Measurements from ENCODE around the gene ANKS3. TPM values are rescaled to one million over a fixed set of nuclear protein-coding genes. Genes with fewer than 3 reads are reported as not detected.

ANKS3 gene
- total RNA-seq, 1 donor from 2014 or later: 8.1 TPM

- ATAC-seq: no peak
Observed at GRCh38 chr16:4695473-4696171, 38.4 kb downstream of the ANKS3 start.

GRCh38 chr16:4694642-4695451, 39.2 kb downstream of the ANKS3 start:
- no peak for ATAC-seq

DNA sequence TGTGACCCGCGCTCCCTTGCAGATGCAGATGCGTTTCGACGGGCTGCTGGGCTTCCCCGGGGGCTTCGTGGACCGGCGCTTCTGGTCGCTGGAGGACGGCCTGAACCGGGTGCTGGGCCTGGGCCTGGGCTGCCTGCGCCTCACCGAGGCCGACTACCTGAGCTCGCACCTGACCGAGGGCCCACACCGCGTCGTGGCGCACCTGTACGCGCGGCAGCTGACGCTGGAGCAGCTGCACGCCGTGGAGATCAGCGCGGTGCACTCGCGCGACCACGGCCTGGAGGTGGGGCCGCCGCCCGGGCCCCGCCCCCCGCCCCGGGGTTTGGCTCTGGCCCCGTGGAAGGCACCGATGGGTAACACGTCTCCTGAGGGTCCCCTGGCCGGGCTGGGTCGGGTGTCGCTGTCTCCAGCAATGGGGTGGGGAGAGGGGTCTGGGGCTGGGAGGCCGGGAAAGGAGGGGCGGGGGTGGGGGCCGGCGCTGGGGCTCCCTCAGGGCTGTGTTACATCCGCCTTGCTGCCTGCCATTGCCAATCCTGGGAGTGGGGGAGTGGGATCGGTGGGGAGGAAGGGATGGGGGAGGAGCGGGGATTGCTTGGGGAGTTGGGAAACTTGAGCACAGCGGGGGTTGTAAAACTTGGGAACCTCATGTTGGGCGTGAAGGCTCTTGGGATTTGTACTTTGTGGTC, 40.0 kb downstream of the ANKS3 start:
- ATAC-seq: peak; percentile 61

GRCh38 chr16:4693296-4693955, 40.6 kb downstream of the ANKS3 start, which contains the start of gene NUDT16L1:
TSS of gene NUDT16L1 (plus strand) at chr16:4693562. CDS start at chr16:4693727, 165 bp downstream.
- peak; percentile 94 for ATAC-seq

- ATAC-seq: peak; percentile 4
Observed at GRCh38 chr16:4692460-4693295, 41.4 kb downstream of the ANKS3 start.

- no peak for ATAC-seq
Observed at GRCh38 chr16:4691666-4692412, 42.2 kb downstream of the ANKS3 start.

- ATAC-seq: no peak
Observed at GRCh38 chr16:4690946-4691665, 43.0 kb downstream of the ANKS3 start.

DNA sequence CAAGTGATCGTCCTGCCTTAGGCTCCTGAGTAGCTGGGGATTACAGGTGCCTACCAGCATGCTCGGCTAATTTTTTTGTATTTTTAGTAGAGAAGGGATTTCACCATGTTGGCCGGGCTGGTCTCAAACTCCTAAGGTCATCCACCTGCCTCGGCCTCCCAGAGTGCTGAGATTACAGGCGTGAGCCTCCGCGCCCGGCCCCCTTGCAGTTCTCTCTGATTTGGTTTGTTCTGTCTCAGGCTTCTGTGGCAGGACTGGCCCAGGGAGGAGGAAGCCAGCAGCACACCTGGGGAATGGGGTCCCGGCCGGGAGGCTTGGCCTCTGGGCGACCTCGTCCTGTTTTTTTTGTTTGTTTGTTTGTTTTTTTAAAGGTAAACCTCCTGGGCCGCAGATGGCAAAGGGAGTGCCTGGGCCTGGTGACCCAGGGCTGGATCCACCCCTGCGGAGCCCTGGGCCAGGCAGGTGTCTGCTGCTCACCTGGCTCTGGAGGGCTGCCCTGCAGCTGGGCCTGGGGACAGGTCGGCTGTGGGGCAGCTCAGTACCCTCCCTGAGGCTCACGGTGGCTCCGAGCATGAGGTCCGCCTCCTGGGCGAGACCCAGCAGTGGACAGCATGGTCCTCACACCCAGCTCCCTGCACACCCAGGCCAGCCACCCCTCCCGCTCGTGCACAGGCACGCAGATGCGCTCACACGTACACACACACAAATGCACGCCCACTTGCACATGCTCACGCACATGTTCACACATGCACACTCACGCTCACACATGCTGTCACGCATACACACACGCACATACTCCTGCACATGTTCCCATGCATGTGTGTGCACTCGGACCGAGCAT, 44.0 kb downstream of the ANKS3 start:
- no peak for ATAC-seq

- no peak for ATAC-seq
Observed at GRCh38 chr16:4689091-4689671, 44.9 kb downstream of the ANKS3 start.

DNA sequence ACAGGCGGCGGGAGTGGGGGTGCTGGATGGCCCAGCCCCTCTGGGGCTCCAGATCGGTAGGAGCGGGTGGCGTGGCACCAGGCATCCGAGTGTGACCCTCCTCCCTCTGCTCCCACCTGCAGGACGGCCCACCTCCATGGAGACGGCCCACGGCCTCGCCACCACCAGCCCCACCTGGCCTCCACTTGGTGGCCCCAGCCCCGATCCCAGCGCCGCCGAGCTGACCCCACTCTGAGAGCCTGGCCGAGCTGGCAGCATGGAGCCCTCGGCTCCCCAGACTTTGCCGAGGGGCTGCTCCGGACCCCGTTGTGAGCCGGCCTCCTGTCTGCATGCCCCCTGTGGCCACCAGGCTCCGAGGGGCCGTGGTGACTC, 45.4 kb downstream of the ANKS3 start:
- ATAC-seq: no peak

- no peak for ATAC-seq
Observed at GRCh38 chr16:4687946-4688673, 46.0 kb downstream of the ANKS3 start.

GRCh38 chr16:4687416-4687815, 46.7 kb downstream of the ANKS3 start:
- ATAC-seq: no peak

GRCh38 chr16:4686497-4687210, 47.4 kb downstream of the ANKS3 start:
- no peak for ATAC-seq

DNA sequence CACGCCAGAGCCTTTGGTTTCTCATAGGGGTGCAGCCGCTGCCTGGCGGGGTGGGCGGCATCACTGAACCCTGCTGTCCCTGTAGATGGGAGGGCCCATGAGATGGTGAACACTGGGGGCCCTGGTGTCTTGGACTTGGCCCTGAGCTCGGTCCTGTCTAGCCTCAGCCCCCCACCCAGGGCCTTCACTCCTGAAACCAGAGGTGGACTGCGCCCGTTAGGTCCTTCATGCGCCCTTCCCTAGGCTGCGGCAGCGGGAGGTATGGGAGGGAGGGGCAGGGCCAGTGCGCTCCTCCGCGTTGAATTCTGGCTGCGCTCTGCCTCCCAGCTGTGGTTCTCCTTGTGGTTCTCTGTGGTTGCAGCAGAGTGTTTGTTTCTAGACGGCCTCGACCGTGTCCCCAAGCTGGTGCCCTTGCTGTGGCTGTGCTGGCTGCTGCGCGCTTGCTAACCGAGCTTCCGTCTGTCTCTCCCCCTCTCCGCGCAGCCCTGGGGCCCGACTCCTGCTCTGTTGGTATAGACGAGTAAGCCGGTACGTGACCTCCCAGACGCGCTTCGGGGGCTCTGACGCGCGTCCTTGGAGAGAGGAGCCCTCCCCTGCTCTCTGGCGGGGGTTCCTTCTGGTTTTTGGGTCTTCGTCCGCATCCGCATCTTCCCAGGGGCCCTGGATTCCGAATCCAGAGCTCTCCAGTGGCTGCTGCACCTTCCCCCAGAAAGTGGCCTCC, 48.1 kb downstream of the ANKS3 start:
- no peak for ATAC-seq

DNA sequence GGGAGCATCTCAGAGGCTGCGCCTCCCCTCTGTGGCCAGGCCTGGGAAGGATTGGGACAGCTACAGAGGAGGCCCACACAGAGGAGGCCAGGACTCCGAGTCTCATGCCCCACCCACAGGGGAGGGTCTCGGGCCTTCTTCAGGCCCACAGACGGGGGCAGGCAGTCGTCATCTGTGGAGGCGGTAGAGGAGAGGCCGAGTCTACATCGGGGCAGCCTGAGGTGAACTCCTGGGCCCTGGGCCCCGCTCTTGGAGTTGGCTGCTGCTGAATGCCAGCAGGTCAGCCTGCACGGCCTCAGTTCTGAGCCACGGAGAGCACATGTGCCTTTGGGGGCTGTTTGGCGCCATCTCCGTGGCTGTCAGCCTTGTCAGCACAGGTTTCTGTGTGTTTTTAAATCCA, 48.8 kb downstream of the ANKS3 start:
- no peak for ATAC-seq

DNA sequence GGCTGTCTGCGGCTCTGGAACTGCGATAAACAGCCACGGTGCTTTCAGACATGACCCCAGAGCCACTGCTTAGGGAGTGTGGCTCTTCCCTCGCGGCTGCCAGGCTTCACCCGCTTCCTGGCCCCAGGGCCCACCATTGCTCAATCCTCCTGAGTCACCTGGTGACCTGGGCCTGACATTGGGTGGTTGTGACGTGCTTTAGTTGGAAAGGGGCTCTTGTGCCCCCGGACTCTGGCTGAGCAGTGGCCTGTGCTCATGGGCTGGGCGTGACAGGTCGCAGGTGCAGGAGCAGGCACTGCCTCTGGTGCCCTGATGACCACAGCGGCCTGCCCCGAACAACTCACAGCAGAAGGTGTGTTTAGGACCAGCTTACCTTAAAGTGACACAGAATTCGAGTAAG, 49.3 kb downstream of the ANKS3 start:
- ATAC-seq: no peak

All from esophagus mucosa (tissue), 1 donor.